SIG-M5 treated with dmso at 0.1 percent for 504 hours (cell line): ENCODE data around the gene PTGFRN.
"Not testable (repeated sequence)": the region's sequence is repeated elsewhere in the genome, so short reads cannot be mapped to it uniquely, and the experiment has no call there.

Experiments
- DNase-seq: peaks from one replicate; lab custom pipeline; 2025; ENCODE audit not compliant: unreplicated experiment; lab: John Stamatoyannopoulos, UW

Gene PTGFRN

DNA sequence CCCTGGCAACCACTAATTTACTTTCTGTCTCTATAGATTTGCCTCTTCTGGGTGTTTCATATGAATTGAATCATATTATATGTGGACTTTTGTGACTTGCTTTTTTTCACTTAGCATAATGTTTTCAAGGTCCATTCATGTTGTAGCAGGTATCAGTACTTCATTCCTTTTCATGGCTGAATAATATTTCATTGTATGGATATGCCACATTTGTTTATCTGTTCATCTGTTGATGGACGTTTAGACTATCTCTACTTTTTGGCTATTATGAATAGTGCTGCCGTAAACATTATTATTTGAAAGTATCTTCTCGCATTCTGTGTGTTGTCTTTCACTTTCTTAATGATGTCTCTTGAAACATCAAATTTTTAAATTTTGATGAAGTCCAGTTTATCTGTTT, 59.0 kb downstream of the PTGFRN start:
- no peak for DNase-seq

DNA sequence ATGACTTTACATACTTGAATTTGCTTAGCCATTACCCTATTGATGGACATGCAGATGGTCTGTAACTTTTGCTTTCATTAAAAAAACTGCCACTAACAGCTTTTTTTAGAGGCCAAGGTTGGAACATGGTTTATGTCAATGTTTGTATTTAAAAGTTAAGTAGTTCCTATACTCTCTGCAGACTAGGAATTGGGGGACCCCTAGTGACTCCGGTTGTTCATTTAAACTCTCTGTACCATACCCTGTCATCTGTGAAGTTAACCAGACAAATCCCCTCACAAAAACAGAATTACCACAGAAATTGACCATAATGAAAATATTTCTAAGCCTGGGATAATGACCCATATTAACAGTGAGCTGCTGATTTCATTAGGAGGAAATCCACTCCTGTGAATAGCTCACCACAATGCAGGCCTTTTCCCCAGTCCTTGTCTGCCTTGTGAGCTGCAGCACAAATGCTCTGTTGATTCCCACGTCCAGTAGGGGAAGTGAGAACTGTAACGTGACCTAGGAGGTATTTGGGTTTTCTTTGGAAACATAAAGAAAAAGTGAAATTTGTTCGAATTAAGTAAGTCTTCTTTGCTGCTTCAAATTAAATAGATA, 61.6 kb downstream of the PTGFRN start:
- no peak for DNase-seq

DNA sequence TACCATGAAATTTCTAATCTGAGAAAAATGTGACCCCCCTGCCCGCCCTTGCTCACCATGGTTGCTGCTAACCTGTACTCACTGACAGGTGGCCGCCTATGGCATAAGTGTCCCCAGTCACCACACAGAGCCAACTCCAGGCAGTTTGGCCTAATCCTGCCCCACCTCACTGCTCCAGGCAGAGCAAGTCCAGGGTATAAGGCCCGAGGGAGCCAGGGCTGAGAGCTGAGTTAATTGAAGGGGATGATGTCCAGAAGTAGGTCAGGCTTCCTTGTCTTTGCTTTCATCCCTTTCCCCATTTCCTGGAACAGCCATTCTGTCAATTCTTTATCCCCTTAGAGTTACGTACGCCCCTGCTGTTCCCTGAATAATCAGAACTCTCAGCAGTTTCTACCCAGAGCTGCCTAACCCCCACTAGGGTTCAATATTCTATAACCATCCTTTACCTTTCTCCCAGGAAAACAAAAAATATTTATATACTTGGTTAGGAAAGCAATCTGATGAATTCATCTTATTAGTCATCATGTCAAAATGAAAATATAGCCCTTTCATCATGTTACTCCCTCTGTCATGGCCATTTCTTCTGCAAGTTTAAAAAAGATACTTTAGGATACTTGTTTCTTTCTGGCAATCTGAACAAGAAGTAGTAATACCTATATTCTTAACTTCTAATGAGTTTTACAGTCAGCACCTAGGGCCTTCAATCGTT, 62.4 kb downstream of the PTGFRN start:
- no peak for DNase-seq

DNA sequence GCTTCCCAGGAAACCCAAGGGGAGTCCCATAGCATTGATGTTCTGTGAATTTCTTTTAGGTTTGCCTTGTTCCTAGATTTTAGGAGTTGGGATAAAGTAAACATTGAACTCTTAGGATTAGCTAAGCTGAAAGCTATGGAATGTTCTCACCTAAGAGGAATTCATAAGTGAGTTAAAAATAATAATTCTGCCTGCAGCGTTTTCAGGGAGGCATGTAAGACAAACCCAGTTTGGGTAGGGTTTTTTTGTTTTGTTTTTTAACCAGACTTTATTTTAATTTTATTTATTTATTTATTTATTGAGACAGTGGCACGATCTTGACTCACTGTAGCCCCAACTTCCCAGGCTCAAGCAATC, 62.9 kb downstream of the PTGFRN start:
- no peak for DNase-seq

DNA sequence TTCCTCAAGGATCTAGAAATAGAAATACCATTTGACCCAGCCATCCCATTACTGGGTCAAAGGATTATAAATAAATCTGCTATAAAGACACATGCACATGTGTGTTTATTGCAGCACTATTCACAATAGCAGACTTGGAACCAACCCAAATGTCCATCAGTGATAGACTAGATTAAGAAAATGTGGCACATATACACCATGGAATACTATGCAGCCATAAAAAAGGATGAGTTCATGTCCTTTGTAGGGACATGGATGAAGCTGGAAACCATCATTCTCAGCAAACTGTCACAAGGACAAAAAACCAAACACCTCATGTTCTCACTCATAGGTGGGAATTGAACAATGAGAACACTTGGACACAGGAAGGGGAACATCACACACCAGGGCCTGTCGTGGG, 70.6 kb downstream of the PTGFRN start:
- not testable (repeated sequence) for DNase-seq

DNA sequence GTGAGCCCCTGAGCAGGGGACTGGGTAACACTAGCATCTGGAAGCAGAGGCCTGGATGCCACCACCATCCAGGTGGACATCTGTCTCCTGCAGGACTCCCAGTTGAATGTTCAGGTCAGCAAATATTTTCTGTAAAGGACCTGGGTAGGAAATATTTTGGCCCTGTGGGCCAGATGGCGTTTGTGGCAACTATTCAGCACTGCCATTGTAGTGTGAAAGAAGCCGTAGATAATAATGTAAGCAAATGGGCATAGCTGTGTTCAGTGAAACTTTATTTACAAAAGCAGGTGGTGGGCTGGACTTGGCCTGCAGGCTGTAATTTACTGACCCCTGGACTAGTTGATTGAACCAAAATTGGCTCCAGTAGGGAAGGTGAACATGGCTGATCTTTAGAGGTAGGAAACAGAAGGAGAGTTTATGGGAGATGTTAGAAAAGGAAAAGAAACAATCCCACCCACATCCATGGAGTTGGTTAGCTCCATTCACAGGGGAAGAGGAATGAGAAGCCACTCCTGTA, 71.9 kb downstream of the PTGFRN start:
- no peak for DNase-seq

DNA sequence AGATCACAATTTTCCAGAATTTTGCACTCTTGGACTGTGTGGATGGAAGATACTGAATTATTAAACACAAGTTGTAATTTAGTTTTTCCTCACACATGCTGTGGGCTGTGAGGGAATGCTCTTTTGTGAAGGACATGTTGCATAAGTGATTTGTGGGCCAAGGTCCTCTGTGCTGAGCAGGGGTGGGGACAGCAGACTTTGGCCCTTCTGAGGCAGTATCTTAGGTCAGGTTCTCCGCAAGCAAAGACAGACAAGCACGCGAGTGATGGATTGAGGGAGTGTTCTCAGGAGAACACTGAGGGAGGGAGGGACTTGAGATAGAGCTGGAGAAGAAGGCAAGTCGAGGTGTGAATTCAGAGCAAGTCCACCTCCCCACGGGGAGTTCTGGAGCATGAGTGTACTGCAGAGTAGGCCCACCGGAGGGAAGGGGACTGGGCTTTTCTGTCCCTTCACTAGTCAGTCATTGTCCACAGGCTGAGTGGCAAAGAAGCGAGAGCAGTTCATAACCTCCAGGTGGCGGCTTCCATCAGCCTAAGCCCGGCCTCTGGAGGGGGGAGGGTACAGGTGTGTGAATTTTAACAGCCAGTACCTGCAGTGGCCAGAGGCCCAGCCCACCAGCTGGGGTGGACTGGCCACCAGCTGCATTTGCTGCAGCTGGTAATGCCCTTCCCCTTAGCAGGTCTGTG, 72.7 kb downstream of the PTGFRN start:
- DNase-seq, result peak; percentile 5

DNA sequence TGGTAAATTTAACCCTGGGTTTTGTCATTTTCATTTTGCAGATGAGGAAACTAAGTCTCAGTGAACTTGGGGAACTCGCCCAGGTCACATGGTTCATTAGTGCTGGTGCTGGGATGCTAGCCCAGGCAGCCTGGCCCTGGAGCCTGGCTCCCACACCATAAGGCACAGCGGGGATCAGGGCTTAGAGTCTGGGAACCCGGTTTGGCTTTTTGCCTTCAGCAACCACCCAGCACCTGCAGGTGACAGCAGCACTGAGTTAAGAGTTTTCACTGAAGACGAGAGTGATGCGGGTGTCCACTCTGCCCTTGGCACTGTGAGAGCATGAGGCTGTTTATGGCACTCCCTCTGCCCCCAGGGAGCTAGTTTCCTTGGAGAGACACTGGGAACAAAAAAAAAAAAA, 73.4 kb downstream of the PTGFRN start:
- no peak for DNase-seq

DNA sequence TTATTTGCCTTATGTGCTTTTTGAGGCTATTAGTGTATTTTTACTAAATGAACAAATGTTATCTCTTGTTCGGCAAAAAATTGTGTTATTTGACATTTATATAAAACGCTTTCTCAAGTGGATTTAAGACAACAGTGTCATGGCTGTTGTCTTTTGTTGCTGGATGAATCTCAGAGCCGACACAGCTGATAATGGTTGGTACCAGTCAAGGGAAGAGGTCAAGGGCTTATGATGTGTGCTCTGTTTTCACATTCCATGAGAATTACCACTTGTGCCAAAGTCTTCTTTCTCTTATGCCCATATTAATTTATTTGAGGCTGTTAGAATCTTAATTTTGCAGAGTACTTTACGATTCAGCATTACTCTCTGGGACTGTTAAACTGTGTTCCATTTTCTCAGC, 74.0 kb downstream of the PTGFRN start:
- DNase-seq, result no peak

DNA sequence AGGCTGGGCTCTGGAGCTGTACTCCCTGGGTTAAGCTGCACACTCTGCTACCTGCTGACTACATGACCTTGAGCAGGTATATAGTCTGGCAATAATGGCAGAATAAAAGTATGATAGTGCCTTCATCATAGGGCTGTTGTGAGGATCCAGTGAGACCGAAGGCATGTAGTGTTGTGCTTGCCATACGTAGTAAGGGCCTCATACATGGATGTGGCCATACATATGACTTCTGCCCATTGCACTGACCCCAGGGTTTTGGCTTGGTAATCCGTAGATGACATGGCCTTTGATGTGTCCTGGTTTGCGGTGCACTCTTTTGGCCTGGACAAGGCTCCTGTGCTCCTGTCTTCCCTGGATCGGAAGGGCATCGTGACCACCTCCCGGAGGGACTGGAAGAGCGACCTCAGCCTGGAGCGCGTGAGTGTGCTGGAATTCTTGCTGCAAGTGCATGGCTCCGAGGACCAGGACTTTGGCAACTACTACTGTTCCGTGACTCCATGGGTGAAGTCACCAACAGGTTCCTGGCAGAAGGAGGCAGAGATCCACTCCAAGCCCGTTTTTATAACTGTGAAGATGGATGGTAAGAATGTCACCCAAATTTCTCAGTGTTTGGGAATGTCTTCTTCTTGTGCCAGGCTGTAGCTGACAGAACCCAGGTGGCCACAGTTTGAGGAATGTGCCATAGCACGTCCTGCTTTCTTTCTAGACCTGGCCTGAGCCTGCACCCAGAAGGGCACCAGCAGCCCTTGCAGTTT, 74.9 kb downstream of the PTGFRN start:
- DNase-seq, result no peak

DNA sequence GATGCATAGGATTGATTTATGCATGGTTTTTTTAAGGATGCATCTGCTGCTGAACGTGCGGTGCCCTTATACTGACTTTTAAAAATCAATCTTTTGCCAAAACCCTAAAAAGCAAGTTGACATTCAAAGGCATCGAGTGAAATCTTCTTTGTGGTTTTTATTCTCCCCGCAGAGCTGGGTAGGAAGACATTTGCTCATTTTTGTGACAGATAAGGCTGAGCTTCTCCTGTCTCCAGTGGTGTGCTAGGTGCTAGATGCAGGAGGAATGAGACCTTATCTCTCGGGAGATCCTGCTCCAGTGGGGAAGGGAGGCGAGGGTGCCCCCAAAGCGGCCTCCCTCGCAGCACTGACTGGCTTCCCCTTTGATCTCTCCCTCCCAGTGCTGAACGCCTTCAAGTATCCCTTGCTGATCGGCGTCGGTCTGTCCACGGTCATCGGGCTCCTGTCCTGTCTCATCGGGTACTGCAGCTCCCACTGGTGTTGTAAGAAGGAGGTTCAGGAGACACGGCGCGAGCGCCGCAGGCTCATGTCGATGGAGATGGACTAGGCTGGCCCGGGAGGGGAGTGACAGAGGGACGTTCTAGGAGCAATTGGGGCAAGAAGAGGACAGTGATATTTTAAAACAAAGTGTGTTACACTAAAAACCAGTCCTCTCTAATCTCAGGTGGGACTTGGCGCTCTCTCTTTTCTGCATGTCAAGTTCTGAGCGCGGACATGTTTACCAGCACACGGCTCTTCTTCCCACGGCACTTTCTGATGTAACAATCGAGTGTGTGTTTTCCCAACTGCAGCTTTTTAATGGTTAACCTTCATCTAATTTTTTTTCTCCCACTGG, 76.9 kb downstream of the PTGFRN start:
- no peak for DNase-seq

DNA sequence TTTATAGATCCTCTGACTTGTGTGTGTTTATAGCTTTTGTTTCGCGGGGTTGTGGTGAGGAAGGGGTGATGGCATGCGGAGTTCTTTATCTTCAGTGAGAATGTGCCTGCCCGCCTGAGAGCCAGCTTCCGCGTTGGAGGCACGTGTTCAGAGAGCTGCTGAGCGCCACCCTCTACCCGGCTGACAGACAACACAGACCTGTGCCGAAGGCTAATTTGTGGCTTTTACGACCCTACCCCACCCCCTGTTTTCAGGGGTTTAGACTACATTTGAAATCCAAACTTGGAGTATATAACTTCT, 77.5 kb downstream of the PTGFRN start:
- DNase-seq, result no peak

DNA sequence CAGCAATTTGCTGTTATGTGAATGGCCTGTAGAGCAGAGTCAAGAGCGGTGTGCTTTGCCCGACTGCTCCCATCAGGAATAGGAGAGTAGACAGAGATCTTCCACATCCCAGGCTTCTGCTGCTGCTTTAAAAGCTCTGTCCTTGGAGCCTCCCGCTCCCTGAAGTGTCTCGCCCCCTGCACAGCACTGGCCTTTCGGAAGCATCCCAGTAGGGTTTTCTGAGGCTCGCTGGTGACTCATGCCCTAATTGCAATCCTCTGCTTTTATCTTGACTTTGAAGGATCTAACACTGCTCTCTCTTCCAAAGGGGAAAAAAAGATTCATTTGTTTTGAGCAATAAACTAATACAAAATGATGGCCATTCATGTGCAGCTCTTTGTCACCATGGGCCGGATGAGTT, 78.5 kb downstream of the PTGFRN start:
- no peak for DNase-seq

DNA sequence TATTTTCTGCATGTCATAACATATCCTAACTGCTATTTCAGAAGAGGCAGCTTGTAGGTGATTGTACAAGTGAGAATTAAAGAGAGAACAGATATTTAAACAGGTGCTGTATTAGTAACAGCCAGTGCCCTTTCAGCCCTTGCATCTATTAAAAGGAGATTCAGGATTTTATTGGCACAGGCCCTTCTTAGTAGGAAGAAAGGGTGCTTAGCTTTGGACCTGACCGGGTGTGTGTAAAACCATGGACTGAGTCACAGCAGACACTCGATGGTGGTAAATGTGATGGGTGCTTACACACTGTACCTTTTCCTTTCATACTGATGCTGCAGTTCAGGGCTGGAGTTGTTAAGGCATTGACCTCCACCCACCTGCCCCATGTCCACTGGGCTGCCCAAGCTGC, 79.2 kb downstream of the PTGFRN start:
- DNase-seq, result no peak

DNA sequence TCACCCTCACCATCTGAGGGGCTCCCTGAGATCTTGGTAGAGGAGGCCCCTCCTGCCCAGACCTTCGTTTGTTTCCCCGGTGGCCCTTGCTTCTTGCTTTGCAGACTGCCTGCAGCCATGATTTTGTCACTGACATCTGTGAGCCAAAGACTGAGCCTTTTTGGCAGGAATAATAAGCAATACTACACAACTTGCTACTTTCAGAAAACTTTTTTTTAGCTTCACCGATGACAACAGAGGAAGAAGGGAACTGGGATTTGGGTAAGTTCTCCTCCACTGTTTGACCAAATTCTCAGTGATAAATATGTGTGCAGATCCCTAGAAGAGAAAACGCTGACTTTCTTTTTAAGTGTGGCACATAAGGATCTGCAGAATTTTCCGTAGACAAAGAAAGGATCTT, 80.1 kb downstream of the PTGFRN start:
- DNase-seq, result peak; percentile 47

DNA sequence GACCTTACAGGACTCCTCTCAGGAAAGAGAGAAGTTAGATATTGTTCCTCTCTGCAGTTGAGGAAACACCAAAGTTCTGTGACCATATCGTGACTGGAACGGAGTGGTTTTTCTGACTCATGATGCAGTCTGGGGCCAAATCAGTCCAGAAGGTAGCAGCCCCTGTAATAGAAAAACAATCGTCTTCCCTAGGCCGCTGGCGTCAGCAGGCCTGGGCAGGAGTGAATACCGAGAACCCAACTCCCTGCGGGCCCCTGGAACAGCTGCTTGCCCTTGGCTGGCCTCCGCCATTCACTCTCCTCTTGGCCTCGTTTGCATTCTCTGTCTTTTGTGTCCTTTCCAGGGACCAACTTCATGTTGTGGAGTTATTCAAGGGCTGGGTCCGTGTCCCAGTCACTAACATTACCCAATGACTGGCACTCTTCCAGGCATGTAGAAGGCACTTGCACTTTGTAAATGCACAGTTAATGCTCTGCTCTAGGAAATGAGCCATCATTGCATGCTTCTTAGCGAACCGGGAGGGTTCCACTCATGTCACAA, 81.0 kb downstream of the PTGFRN start:
- DNase-seq, result peak; percentile 89

DNA sequence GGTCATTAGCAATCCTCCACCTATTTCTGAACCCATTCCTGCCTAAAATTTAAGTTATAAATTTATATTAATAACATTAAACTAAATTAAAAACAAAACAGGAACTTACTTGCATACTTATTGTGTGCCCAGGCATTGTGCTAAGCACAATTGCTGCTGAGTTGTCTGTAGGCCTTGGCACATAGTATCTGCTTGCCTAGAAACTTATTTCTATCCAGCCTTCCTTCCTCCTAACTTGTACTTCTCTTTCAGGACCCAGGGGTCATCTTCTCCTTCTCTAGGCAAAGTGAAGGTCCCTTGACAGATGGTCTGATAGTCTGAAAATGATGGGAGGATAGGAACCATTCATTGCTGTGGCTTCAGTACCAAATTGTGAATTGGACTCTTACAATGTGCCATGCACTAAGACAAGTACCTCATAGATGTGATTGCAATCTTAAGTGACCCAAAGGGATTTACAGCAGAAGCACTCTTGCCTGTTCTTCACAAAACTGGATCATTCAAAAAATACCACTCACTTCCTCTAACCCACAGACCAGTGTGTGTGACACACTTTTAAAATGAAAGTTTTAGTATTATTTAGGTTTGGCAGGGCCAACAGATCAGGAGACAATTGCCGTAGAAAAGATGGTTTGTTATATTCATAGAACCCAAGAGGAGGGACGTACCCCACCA, 81.6 kb downstream of the PTGFRN start:
- peak; percentile 43 for DNase-seq

DNA sequence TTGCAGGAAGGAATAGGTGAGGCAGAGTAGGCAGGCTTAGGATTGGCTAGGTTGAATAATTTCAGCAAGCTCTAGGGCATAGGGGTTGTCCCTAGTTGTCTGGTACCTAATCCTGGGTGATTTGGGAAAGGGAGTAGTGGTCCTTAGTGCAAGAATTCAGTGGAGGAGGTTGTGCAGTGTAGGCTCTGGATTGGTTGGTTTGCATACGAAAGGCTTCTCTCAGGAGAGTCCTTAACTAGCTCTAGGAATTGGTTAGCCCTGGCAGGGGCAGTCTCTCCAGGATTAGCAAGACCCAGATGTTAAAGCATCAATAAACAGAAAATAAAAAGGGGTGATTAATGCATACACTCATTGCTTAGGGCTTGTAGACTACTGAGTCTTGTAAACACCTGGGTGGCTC, 82.2 kb downstream of the PTGFRN start:
- no peak for DNase-seq

DNA sequence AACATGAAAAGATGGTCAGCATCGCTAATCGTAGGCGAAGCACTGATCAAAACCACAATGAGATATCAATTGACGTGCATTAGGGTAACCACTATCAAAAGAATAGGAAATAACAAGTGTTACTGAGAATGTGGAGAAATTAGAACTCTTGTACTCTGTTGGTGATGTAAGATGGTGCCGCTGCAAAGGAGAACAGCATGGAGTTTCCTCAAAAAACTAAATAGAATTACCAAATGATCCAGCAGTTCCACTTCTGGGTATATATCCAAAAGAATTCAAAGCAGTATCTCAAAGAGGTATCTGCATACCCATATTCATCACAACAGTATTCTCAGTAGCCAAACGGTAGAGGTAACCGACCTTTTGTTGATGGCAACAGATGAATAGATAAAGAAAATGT, 83.6 kb downstream of the PTGFRN start:
- DNase-seq, result no peak

DNA sequence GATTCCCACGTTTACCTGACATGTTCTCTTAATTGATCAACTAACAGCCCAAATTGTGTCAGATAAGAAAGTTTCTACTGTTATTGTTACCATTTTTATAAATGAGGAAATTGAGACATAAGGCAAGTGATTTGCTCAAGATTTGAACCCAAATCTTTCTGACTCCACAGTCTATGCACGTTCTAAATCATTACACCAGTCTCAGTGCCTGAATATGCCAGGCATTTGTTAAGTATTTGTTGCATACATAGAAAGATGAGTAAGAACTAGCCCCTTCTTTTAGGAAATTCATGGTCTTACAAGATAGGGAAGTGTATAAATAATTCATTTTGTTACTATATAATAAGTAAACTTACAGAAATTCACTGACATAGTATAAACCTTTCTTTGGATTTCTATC, 84.7 kb downstream of the PTGFRN start:
- peak; percentile 6 for DNase-seq
